ENCODE measurements around the gene ZNF622.
"Not testable (repeated sequence)": the region's sequence is repeated elsewhere in the genome, so short reads cannot be mapped to it uniquely, and the experiment has no call there.

Gene ZNF622

DNA sequence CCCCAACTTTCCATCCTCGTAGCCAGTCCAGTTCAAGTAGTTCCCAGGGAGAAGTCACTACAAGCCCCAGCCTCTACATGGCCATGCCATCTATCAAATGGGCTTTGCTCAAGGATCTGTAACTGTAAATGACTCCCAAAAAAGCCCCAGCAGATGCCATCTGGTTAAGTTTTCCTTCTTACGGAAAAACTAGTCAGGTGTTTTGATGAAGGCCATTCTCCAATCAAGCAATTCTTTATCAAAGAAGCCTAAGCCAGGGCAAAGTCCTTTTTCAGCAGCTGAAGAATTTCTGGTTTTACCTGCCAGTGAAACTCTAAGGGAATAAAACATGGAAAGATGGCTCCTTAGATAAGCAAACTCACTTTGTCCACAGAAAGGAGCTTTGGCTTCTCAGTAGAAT is 21.9 kb upstream of the ZNF622 start:
- Mint-ChIP-seq H3K4me3 (no peak overlapping the region), H3K36me3 (no peaks in the 10 kb centered on the region), H3K4me1 (ENCODE audit: low read depth) (peaks cover 42% of the 10 kb centered on the region), H3K9me3 (ENCODE audit: low read depth) (no peaks in the 10 kb centered on the region), H3K27me3 (no peaks in the 10 kb centered on the region), H3K27ac (peak overlapping the region; percentile 62)

DNA sequence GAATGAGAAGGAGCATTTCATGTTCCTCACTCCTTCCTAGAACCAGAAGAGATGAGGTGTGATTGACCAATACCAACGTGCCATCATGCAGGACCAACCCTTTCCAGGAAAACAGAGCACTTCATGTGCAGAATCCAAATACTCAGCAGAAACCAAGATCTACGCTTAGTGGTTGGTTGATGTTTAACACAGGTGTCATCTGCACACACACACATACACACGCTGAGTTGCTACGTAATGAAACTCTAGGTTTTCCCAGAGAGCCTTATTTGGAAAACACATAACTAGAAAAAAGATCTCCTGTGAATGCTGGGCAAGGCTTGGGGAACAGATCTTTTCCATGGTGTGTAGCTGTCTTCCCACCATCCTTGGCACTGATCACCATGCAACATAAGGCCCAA is 21.1 kb upstream of the ZNF622 start:
- Mint-ChIP-seq H3K4me3 (no peak overlapping the region), H3K27me3 (no peaks in the 10 kb centered on the region), H3K4me1 (ENCODE audit: low read depth) (peaks cover 36% of the 10 kb centered on the region), H3K27ac (peak overlapping the region; percentile 4), H3K36me3 (no peaks in the 10 kb centered on the region), H3K9me3 (ENCODE audit: low read depth) (no peaks in the 10 kb centered on the region)

DNA sequence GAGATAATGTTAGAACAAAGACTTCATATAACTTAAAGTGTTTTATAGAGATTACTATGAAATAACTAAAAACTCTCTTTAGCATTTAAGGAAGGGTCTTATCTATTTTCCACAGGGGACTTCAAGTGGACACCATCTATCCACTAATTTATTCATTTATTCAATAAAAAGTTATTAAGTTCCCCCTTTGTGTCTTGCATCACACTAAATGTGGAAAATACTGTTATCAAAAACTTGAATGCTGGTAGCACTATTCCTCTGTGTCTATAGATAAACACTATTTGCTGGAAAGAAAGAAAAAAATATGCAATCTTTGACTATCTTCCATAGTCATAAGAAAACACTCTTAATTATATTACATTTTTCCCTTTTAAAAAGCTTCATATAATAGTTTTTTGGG is 20.1 kb upstream of the ZNF622 start:
- H3K36me3 Mint-ChIP-seq, result peaks cover 4% of the 10 kb centered on the region
- H3K27me3 Mint-ChIP-seq, result no peaks in the 10 kb centered on the region
- H3K4me1 Mint-ChIP-seq (ENCODE audit: low read depth), result peaks cover 31% of the 10 kb centered on the region
- H3K4me3 Mint-ChIP-seq, result no peak overlapping the region
- no peak overlapping the region for H3K27ac Mint-ChIP-seq
- no peaks in the 10 kb centered on the region for H3K9me3 Mint-ChIP-seq (ENCODE audit: low read depth)

DNA sequence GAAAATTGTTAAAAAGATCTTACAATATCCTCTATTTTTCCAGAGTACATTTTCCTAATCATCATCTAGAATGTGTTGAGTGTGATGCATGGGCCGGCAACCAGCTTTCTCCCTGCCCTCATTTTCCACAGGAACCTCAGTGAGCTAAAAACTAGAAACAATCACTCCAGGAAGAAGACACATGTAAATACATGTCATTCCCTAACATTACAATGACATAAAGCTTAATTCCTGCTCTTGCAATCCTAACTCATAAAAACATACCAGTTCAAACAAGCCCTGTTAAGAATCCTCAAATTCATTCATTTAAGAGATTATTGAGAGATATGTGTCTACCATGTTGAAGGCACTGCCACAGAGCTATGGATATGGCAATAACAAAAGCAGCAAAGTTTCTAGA is 18.5 kb upstream of the ZNF622 start:
- Mint-ChIP-seq H3K27ac (no peak overlapping the region), H3K27me3 (no peaks in the 10 kb centered on the region), H3K36me3 (peaks cover 4% of the 10 kb centered on the region), H3K4me3 (no peak overlapping the region), H3K9me3 (ENCODE audit: low read depth) (no peaks in the 10 kb centered on the region), H3K4me1 (ENCODE audit: low read depth) (peaks cover 26% of the 10 kb centered on the region)

DNA sequence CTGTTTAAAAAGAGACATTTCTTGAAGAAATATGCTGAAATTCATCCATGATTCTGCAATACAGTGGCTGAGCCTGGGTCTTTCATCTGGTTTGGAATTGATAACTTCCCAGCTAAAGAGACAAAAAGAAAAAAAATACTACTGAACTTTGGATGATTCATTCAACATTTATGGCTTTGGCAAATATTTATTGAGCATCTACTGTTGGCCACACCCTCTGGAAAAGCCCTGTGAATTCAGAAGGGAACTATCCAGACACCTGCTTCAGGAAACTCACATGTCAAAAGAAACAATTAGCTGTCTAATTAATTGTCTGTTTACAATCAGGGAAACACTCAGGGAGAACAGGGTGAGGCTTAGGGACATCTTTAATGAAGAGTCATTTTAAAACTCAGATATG is 17.8 kb upstream of the ZNF622 start:
- Mint-ChIP-seq H3K9me3 (ENCODE audit: low read depth) (no peaks in the 10 kb centered on the region), H3K27me3 (no peaks in the 10 kb centered on the region), H3K4me3 (no peak overlapping the region), H3K4me1 (ENCODE audit: low read depth) (peaks cover 26% of the 10 kb centered on the region), H3K36me3 (peaks cover 4% of the 10 kb centered on the region), H3K27ac (peak overlapping the region; percentile 56)

DNA sequence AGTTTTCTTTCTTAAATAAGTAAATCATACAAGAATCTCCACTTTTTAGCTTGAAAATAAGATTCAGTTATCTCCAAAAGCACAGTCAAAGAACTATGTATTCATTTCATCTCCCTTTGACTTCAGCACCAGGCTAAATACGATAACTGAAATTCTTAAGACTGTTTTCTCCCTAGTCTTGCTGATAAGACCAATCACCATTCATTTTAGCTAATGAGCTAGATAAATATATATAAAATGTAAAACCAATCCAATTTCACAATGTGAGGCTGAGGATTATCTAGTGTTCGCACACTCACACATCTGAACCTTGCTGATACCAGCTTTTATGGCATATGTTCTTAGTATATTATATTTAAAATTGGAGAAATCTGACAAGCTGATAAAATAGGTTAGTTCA is 17.3 kb upstream of the ZNF622 start:
- peaks cover 25% of the 10 kb centered on the region for H3K4me1 Mint-ChIP-seq (ENCODE audit: low read depth)
- H3K4me3 Mint-ChIP-seq, result no peak overlapping the region
- H3K27me3 Mint-ChIP-seq, result no peaks in the 10 kb centered on the region
- H3K36me3 Mint-ChIP-seq, result peaks cover 4% of the 10 kb centered on the region
- no peaks in the 10 kb centered on the region for H3K9me3 Mint-ChIP-seq (ENCODE audit: low read depth)
- no peak overlapping the region for H3K27ac Mint-ChIP-seq

DNA sequence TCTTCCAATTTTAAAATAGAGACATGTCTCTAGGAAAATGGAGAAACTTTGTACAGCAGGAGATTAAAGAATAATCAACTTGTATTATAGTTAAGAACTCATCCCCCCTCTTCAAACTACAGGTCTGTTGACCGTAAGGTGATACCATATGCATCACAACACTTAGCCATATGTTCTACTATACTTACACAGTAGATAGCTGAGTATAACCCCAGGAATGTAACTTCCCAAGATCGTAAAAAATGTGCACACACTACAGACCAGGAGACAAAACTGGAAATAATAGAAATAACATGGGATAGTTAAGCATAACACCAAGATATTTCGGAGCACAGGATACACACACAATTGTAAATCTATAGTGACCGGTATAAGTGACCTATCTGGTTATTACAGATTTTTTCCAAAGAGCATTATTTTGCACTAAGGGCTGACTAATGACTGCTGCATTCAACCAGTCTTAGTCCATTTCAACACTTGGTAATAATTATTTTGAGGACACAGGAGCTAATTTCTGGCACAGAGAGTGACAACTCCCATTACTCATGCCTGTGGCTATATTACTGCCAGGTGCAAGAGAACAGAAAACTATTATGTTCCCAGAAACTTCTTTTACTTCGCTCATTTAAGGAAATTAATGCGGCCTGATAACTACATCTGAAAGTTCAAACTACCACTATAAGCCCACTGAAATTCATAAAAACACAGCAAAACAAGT is 15.4 kb upstream of the ZNF622 start:
- Mint-ChIP-seq H3K4me1 (ENCODE audit: low read depth) (peaks cover 11% of the 10 kb centered on the region), H3K9me3 (ENCODE audit: low read depth) (no peaks in the 10 kb centered on the region), H3K4me3 (no peak overlapping the region), H3K36me3 (peaks cover 4% of the 10 kb centered on the region), H3K27ac (peak overlapping the region; percentile 30), H3K27me3 (no peaks in the 10 kb centered on the region)

DNA sequence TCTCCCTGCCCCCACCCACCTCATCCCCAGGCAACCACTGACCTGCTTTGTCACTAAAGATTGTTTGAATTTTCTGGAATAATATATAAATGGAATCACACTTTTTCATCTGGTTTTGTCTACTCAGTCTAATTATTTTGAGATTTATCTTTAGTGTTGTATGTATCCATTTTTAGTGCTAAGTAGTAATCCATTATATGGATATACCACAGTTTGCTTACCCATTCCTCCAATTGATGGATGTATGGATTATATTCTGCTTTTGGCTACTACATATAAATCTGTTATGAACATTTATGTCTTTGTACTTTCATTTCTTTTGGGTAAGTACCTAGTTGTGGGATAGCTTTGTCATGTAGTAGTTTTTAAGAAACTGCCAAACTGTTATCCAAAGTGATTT is 14.5 kb upstream of the ZNF622 start:
- Mint-ChIP-seq H3K36me3 (peaks cover 4% of the 10 kb centered on the region), H3K9me3 (ENCODE audit: low read depth) (no peaks in the 10 kb centered on the region), H3K4me3 (no peak overlapping the region), H3K27ac (peak overlapping the region; percentile 23), H3K27me3 (no peaks in the 10 kb centered on the region), H3K4me1 (ENCODE audit: low read depth) (peaks cover 8% of the 10 kb centered on the region)

DNA sequence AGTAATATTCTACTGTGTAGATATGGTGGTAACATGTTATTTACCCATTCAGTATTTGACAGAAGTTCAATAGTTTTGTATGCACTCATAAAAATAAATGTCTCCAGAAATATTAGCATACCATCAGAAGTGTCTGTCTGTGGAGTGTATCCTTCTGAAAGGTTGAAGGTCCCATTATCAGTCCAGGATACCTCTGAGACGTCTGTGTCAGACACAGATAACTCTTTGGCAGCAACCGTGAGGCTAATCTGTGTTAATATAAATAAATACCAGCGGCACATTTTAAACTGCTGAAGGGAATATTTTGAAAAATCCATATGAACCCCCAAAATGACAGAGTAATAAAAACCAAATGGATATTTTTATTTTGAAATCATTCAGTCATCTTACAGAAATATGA is 11.9 kb upstream of the ZNF622 start:
- H3K27ac Mint-ChIP-seq, result no peak overlapping the region
- peaks cover 6% of the 10 kb centered on the region for H3K36me3 Mint-ChIP-seq
- peaks cover 10% of the 10 kb centered on the region for H3K4me1 Mint-ChIP-seq (ENCODE audit: low read depth)

DNA sequence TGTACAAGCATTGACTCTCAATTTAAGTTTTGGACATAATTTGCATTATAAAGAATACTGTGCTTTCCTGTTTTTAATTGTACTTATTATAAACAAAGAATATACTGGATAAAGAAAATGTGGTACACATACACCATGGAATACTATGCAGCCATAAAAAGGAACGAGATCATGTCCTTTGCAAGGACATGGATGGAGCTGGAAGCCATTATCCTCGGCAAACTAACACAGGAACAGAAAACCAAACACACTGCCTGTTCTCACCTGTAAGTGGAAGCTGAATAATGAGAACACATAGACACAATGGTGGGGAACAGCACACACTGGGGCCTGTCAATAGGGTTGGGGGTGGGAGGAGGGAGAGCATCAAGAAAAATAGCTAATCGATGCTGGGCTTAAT is 10.8 kb upstream of the ZNF622 start:
- H3K27me3 Mint-ChIP-seq; H3K36me3 Mint-ChIP-seq; H3K4me3 Mint-ChIP-seq; H3K9me3 Mint-ChIP-seq (ENCODE audit: low read depth): not testable (repeated sequence)
- Mint-ChIP-seq H3K4me1 (ENCODE audit: low read depth) (peaks cover 10% of the 10 kb centered on the region), H3K27ac (peak overlapping the region; percentile 55)

More for the DNA sequence above, 11.9 kb upstream of the ZNF622 start:
- Mint-ChIP-seq H3K4me3 (no peak overlapping the region), H3K27me3 (no peaks in the 10 kb centered on the region), H3K9me3 (ENCODE audit: low read depth) (no peaks in the 10 kb centered on the region)

DNA sequence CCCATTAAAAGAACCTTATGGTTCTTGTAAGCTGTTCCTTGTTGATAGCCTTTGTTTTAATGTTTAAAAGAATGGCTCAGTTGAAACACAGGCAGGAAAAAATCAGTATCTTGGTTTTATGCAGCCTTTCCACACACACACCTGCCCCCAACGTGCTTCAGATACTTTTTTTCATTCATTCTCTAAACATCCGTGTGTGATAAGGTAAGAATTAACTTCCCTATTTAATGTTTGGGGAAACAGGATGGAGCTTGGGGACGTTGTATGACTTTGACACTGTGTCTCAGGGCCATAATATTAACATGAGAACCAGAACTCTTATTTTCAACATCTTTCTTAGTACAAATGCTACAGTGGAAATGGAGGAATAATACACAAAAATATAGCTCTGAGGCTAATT is 5.8 kb upstream of the ZNF622 start:
- H3K27me3 Mint-ChIP-seq, result no peaks in the 10 kb centered on the region
- peaks cover 48% of the 10 kb centered on the region for H3K4me1 Mint-ChIP-seq (ENCODE audit: low read depth)
- peak overlapping the region; percentile 46 for H3K27ac Mint-ChIP-seq
- H3K9me3 Mint-ChIP-seq (ENCODE audit: low read depth), result no peaks in the 10 kb centered on the region
- H3K36me3 Mint-ChIP-seq, result peaks cover 4% of the 10 kb centered on the region
- no peak overlapping the region for H3K4me3 Mint-ChIP-seq

DNA sequence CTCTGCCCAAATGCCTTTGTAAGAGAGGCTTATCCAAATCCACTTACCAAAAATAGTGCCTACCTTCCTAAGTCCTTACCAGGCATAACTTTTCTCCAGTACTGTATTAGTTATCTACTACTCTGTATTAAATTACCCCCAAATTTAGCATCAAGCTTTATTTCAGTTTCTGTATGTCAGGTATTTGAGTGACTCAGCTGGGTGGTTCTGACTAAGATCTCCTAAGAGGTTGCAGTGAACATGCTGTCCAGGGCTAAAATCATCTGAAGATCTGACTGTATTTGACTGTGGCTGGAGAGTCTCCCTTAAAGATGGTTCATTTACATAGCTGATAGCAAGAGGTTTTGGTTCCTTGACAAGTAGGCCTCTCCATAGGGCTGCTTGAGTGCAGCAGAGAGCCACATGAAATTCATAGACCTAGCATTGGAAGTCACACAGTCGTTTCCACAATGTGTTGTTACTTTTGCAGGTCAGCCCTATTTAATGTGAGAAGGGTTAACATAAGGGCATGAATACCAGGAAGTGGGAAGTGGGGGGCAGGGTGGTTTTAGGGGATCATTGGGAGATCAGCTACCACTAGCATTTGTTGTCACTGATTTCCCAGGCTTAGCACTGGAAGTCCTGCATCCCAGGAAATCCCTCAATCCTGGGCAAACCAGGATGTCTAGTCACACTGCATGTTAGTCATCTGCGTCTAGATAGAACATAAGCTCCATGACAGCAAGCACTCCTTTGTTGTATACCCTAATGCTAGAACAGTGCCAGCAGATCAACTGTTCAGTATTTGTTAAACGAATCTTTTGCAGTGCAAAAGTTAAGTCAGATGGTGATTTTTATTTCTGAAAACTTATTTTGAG is 2.0 kb upstream of the ZNF622 start:
- Mint-ChIP-seq H3K4me3 (peak overlapping the region; percentile 97), H3K4me1 (ENCODE audit: low read depth) (peaks cover 74% of the 10 kb centered on the region), H3K27me3 (no peaks in the 10 kb centered on the region), H3K9me3 (ENCODE audit: low read depth) (no peaks in the 10 kb centered on the region), H3K36me3 (peaks cover 6% of the 10 kb centered on the region), H3K27ac (peak overlapping the region; percentile 97)

DNA sequence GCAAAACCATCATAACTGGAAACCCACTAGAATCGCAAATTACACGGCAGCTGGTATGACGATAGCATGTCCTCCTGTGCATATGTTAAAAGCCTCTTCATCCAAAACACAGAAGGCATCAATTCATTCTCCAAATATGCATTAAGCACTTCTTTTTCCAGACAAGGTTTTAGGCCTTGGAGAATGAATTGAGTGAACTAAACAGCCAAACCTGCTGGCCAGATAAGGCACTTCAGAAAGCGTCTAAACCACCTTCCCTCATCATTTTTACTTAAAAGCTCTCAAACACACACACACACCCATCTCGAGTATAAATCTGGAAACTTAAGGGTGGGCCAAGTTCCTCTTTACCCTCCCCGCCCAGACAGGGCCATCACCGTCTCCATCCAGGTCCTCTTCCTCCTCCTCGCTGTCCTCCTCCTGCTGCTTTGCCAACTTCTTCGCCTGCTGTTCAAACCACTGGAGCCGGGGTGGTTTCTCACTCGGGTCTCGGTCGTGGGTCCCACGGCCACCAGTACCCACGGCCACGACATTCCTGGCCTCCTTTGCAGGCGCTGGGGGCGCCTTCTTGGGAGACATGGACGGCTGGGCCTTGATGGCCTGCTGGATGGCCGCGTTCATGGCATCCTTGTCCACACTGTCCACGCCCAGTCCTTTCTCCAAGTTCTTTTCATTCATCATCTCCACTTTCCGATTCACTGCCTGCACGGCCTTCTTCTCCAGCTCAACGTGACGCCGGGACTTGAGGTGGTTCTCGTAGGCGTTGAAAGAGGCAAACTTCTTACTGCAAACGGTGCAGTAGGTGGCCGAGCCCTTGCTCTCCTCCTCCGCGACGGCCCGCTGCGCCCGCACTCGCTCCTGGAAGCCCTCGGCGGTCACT is 696 bp downstream of the ZNF622 start:
- Mint-ChIP-seq H3K4me3 (peak overlapping the region; percentile 97), H3K27ac (peak overlapping the region; percentile 97), H3K27me3 (no peaks in the 10 kb centered on the region), H3K9me3 (ENCODE audit: low read depth) (no peaks in the 10 kb centered on the region), H3K36me3 (peaks cover 13% of the 10 kb centered on the region), H3K4me1 (ENCODE audit: low read depth) (peaks cover 91% of the 10 kb centered on the region)

DNA sequence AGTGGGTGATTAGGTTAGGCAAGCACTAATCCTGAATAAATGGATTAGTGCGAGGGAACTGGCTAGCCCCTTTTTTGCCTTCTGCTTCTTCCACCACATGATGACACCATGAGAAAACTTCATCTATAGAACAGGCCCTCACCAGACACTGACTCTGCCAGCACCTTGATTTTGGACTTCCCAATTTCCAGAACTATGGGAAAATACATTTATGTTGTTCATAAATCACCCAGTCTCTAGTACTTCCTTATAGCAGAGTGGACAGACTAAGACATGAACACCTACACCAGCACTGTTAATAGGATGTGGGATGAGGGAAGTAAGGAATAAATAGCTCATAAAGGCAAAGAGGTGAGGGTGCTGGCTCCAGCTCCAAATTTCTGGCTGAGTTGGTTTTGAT is 1.4 kb downstream of the ZNF622 start:
- no peaks in the 10 kb centered on the region for H3K9me3 Mint-ChIP-seq (ENCODE audit: low read depth)
- peaks cover 15% of the 10 kb centered on the region for H3K36me3 Mint-ChIP-seq
- peaks cover 93% of the 10 kb centered on the region for H3K4me1 Mint-ChIP-seq (ENCODE audit: low read depth)
- H3K4me3 Mint-ChIP-seq, result peak overlapping the region; percentile 97
- peak overlapping the region; percentile 97 for H3K27ac Mint-ChIP-seq
- no peaks in the 10 kb centered on the region for H3K27me3 Mint-ChIP-seq

DNA sequence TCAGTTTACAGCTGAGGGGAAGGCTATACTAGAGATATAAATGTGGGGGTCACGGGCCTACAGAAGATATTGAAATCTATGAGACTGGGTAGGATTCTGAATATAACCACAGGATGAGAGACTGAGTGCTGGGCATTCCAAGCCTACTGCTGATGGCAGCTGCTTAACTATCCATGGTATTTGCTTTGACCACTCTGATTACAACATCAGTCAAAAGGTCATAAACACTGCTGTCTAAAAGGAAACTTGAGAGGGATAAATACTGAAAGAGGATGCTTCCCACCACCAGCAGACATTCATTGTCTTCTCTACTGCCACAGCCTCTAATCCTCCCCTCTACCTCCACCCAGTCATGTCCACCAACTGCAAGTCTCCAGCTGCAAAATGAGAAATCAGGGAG is 3.8 kb downstream of the ZNF622 start:
- Mint-ChIP-seq H3K4me1 (ENCODE audit: low read depth) (peaks cover 90% of the 10 kb centered on the region), H3K27ac (no peak overlapping the region), H3K4me3 (peak overlapping the region; percentile 27), H3K9me3 (ENCODE audit: low read depth) (no peaks in the 10 kb centered on the region), H3K36me3 (peaks cover 16% of the 10 kb centered on the region), H3K27me3 (no peaks in the 10 kb centered on the region)
